NCI-H128 (cell line): ENCODE measurements around the gene ESPNL.

Source experiments
- DNase-seq: peaks from one replicate; lab custom pipeline; 2025; ENCODE audit not compliant: unreplicated experiment; lab: John Stamatoyannopoulos, UW

Gene ESPNL

GRCh38 chr2:238140040-238140439 is 39.9 kb downstream of the ESPNL start:
- no peak for DNase-seq

GRCh38 chr2:238140721-238141540 is 40.8 kb downstream of the ESPNL start:
- DNase-seq: no peak

- DNase-seq: no peak
These were observed 41.6 kb downstream of the ESPNL start for GRCh38 chr2:238141541-238142318.

- DNase-seq: no peak
These were observed 42.5 kb downstream of the ESPNL start for GRCh38 chr2:238142382-238143205.

- no peak for DNase-seq
These were observed 43.3 kb downstream of the ESPNL start for GRCh38 chr2:238143239-238143951.

- no peak for DNase-seq
These were observed 44.1 kb downstream of the ESPNL start for GRCh38 chr2:238144262-238144661.

- DNase-seq: no peak
These were observed 44.9 kb downstream of the ESPNL start for GRCh38 chr2:238145046-238145445.

- no peak for DNase-seq
These were observed 45.7 kb downstream of the ESPNL start for GRCh38 chr2:238145851-238146250.

GRCh38 chr2:238146884-238147544 is 46.9 kb downstream of the ESPNL start:
- DNase-seq: no peak

GRCh38 chr2:238148981-238149380 is 48.8 kb downstream of the ESPNL start:
- no peak for DNase-seq

GRCh38 chr2:238149841-238150572 is 49.9 kb downstream of the ESPNL start:
- DNase-seq: no peak

GRCh38 chr2:238150686-238151085 is 50.5 kb downstream of the ESPNL start:
- DNase-seq: no peak

GRCh38 chr2:238151205-238151604 is 51.1 kb downstream of the ESPNL start:
- DNase-seq: no peak

GRCh38 chr2:238151628-238152235 is 51.6 kb downstream of the ESPNL start:
- DNase-seq: no peak

- DNase-seq: no peak
These were observed 52.9 kb downstream of the ESPNL start for GRCh38 chr2:238152771-238153688.

GRCh38 chr2:238154570-238154969 is 54.4 kb downstream of the ESPNL start:
- DNase-seq: no peak

- DNase-seq: no peak
These were observed 55.1 kb downstream of the ESPNL start for GRCh38 chr2:238155051-238155760.
